ENCODE results near the gene TP73. TPM values are rescaled to one million over a fixed set of nuclear protein-coding genes. Genes with fewer than 3 reads are reported as not detected.

The TP73 gene
- total and polyA plus RNA-seq, 2 donors (not counting 1 experiment from before 2014, with no cell fraction given), result 1.2 to 2.4 TPM

- no peak for TF ChIP-seq EZH2 (IDR thresholded peaks at IDR 0.05; ENCODE audit: borderline replicate concordance, insufficient read depth, low read depth, low read length, poor library complexity, severe bottlenecking)
- no peak for TF ChIP-seq CTCF (IDR thresholded peaks at IDR 0.05)
- no peak overlapping the region for H3K4me2 ChIP-seq (replicated peaks; ENCODE audit: low read depth, low read length, poor library complexity, severe bottlenecking)
- H3K36me3 ChIP-seq (replicated peaks in 1 of 2; ENCODE audit: control extremely low read depth in 1 of 2, control insufficient read depth in 1 of 2, extremely low read depth in 1 of 2, insufficient read depth in 2 of 2, low read length in 1 of 2), result peaks cover 0 to 33% of the 10 kb centered on the region in 2 experiments
- H4K20me1 ChIP-seq (ENCODE audit: control insufficient read depth, insufficient read depth, low read length, poor library complexity, severe bottlenecking), result no peaks in the 10 kb centered on the region
- WGBS (ENCODE audit: insufficient coverage), result 95% methylated on average over 12 of the region's 14 CpGs
- H3K4me1 ChIP-seq (ENCODE audit: control insufficient read depth in 2 of 2, insufficient read depth in 2 of 2, low read length in 2 of 2), result peaks cover 7 to 13% of the 10 kb centered on the region in 2 donors
- ChIA-PET CTCF (no interaction called here), POLR2A (no interaction called here)
- Mint-ChIP-seq H3K27ac (no peak overlapping the region), H3K4me1 (peaks cover 13% of the 10 kb centered on the region), H3K27me3 (no peaks in the 10 kb centered on the region), H3K4me3 (no peak overlapping the region), H3K9me3 (ENCODE audit: insufficient read depth) (no peaks in the 10 kb centered on the region)
- H3K27ac ChIP-seq (ENCODE audit: low read length in 2 of 2), result no peak overlapping the region
- intact Hi-C loops (cut with micrococcal nuclease), result no loop called here
- H3K79me2 ChIP-seq (ENCODE audit: control insufficient read depth, insufficient read depth, low read length), result no peaks in the 10 kb centered on the region
- H3K4me3 ChIP-seq (ENCODE audit: control extremely low read depth in 1 of 5, extremely low read depth in 1 of 5, insufficient read depth in 1 of 5, low read depth in 2 of 5, low read length in 4 of 5), result no peak overlapping the region
- no peaks in the 10 kb centered on the region for H3K27me3 ChIP-seq (replicated peaks in 1 of 4; ENCODE audit: control extremely low read depth in 1 of 4, control insufficient read depth in 3 of 4, insufficient read depth in 4 of 4, low read length in 3 of 4)
- no peak overlapping the region for H2AFZ ChIP-seq (ENCODE audit: insufficient read depth, low read depth, low read length, poor library complexity, severe bottlenecking)
- no peak for ATAC-seq (ENCODE audit: low read depth)
- H3K9me3 ChIP-seq (ENCODE audit: control extremely low read depth in 1 of 3, control insufficient read depth in 2 of 3, insufficient read depth in 1 of 3, low read length in 2 of 3), result no peaks in the 10 kb centered on the region
- no peak overlapping the region for H3K9ac ChIP-seq (ENCODE audit: low read length)
- DNase-seq, result no peak
Measured at GRCh38 chr1:3778590-3779264, 126.4 kb downstream of the TP73 start.

DNA sequence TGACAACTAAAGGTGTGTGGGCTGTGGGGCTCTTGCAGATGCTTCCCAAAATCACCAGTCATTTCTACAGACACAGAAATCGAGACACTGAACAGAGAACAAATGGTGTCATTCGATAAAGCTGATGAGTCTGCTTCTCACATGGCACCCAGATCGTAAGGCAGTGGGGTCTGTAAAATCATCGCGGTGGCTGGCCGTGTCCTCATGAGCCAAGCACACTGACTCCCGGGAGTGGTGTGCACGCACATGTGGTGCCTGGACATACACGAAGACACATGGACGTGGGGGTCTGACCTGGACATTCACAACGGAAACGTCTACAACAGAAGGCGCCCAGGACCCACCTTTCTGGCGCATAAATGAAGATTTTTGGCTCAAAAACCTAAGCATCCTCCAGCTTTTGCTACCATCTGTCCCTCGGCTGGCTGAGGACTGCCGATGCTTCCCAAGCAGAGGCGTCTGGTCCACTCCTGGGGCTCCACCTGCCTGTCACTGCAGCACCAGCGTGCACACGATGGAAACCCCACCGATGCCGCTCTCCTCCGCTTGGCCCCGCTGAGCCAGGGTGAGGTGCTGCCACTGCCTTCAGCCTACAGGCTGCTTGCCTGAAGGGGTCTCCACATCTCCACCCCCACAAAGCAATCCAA is 127.1 kb downstream of the TP73 start:
- Histone ChIP-seq H3K4me3 (ENCODE audit: control extremely low read depth in 1 of 5, extremely low read depth in 1 of 5, insufficient read depth in 1 of 5, low read depth in 2 of 5, low read length in 4 of 5) (no peak overlapping the region), H3K27ac (ENCODE audit: low read length in 2 of 2) (no peak overlapping the region), H3K4me2 (replicated peaks; ENCODE audit: low read depth, low read length, poor library complexity, severe bottlenecking) (no peak overlapping the region), H3K9me3 (ENCODE audit: control extremely low read depth in 1 of 3, control insufficient read depth in 2 of 3, insufficient read depth in 1 of 3, low read length in 2 of 3) (no peaks in the 10 kb centered on the region), H3K79me2 (ENCODE audit: control insufficient read depth, insufficient read depth, low read length) (no peaks in the 10 kb centered on the region), H4K20me1 (ENCODE audit: control insufficient read depth, insufficient read depth, low read length, poor library complexity, severe bottlenecking) (no peaks in the 10 kb centered on the region), H2AFZ (ENCODE audit: insufficient read depth, low read depth, low read length, poor library complexity, severe bottlenecking) (no peak overlapping the region), H3K27me3 (replicated peaks in 1 of 4; ENCODE audit: control extremely low read depth in 1 of 4, control insufficient read depth in 3 of 4, insufficient read depth in 4 of 4, low read length in 3 of 4) (no peaks in the 10 kb centered on the region), H3K4me1 (ENCODE audit: control insufficient read depth in 2 of 2, insufficient read depth in 2 of 2, low read length in 2 of 2) (peaks cover 7 to 13% of the 10 kb centered on the region in 2 donors), H3K9ac (ENCODE audit: low read length) (no peak overlapping the region), H3K36me3 (replicated peaks in 1 of 2; ENCODE audit: control extremely low read depth in 1 of 2, control insufficient read depth in 1 of 2, extremely low read depth in 1 of 2, insufficient read depth in 2 of 2, low read length in 1 of 2) (peaks cover 0 to 37% of the 10 kb centered on the region in 2 experiments)
- Mint-ChIP-seq H3K27ac (no peak overlapping the region), H3K27me3 (no peaks in the 10 kb centered on the region), H3K9me3 (ENCODE audit: insufficient read depth) (no peaks in the 10 kb centered on the region), H3K4me1 (peaks cover 13% of the 10 kb centered on the region), H3K4me3 (no peak overlapping the region)
- WGBS (ENCODE audit: insufficient coverage), result 95% methylated on average over 23 of the region's 23 CpGs
- TF ChIP-seq EZH2 (IDR thresholded peaks at IDR 0.05; ENCODE audit: borderline replicate concordance, insufficient read depth, low read depth, low read length, poor library complexity, severe bottlenecking) (no peak), CTCF (IDR thresholded peaks at IDR 0.05) (no peak)
- POLR2A ChIA-PET, result no interaction called here
- CTCF ChIA-PET, result no interaction called here
- DNase-seq, result no peak
- intact Hi-C loops (cut with micrococcal nuclease), result no loop called here
- ATAC-seq (ENCODE audit: low read depth), result no peak

Measured in B cell (primary cell).